Mammary epithelial cell (primary cell): ENCODE results near the gene ASIC2.

Experiments used
- EZH2 ChIP-seq: IDR thresholded peaks from 2 replicates; pipeline ENCODE4 v1.6.1; 2012; ENCODE audit warnings: low read length, inconsistent platforms, borderline replicate concordance
- TF ChIP-seq, protein P1 (sequence below), 2 donors: IDR thresholded peaks in 1 of 2; conservative IDR thresholded peaks in 1 of 2; 2 replicates each; pipeline ENCODE4 v1.5.1; 2011 to 2012; ENCODE audit warnings: inconsistent platforms in 2 of 2, low read length in 2 of 2, mild to moderate bottlenecking in 2 of 2, control low read depth in 1 of 2, low read depth in 1 of 2; ENCODE audit not compliant: insufficient read depth in 1 of 2; ENCODE audit errors: extremely low read depth in 1 of 2

GRCh38 chr17:33227911-33228310, 65.2 kb downstream of the ASIC2 start:
- TF ChIP-seq, protein P1, sequence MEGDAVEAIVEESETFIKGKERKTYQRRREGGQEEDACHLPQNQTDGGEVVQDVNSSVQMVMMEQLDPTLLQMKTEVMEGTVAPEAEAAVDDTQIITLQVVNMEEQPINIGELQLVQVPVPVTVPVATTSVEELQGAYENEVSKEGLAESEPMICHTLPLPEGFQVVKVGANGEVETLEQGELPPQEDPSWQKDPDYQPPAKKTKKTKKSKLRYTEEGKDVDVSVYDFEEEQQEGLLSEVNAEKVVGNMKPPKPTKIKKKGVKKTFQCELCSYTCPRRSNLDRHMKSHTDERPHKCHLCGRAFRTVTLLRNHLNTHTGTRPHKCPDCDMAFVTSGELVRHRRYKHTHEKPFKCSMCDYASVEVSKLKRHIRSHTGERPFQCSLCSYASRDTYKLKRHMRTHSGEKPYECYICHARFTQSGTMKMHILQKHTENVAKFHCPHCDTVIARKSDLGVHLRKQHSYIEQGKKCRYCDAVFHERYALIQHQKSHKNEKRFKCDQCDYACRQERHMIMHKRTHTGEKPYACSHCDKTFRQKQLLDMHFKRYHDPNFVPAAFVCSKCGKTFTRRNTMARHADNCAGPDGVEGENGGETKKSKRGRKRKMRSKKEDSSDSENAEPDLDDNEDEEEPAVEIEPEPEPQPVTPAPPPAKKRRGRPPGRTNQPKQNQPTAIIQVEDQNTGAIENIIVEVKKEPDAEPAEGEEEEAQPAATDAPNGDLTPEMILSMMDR (conservative IDR thresholded peaks at IDR 0.05 in 1 of 2, IDR thresholded peaks at IDR 0.05 in 1 of 2; ENCODE audit: extremely low read depth in 1 of 2, insufficient read depth in 1 of 2, low read depth in 1 of 2, low read length in 2 of 2) = no peak
- TF ChIP-seq EZH2 = no peak
